Measurements from ENCODE around the gene ADGRE2. TPM values are rescaled to one million over a fixed set of nuclear protein-coding genes. Genes with fewer than 3 reads are reported as not detected.

Gene ADGRE2
- total RNA-seq, 1 experiment from 2014 or later, result 0.23 TPM

- TF ChIP-seq, protein P1, sequence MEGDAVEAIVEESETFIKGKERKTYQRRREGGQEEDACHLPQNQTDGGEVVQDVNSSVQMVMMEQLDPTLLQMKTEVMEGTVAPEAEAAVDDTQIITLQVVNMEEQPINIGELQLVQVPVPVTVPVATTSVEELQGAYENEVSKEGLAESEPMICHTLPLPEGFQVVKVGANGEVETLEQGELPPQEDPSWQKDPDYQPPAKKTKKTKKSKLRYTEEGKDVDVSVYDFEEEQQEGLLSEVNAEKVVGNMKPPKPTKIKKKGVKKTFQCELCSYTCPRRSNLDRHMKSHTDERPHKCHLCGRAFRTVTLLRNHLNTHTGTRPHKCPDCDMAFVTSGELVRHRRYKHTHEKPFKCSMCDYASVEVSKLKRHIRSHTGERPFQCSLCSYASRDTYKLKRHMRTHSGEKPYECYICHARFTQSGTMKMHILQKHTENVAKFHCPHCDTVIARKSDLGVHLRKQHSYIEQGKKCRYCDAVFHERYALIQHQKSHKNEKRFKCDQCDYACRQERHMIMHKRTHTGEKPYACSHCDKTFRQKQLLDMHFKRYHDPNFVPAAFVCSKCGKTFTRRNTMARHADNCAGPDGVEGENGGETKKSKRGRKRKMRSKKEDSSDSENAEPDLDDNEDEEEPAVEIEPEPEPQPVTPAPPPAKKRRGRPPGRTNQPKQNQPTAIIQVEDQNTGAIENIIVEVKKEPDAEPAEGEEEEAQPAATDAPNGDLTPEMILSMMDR (IDR thresholded peaks at IDR 0.05; ENCODE audit: insufficient read depth in 1 of 2, low read depth in 1 of 2, low read length in 1 of 2, severe bottlenecking in 1 of 2, unreplicated experiment in 1 of 2), result no peak
- ChIA-PET CTCF (no interaction called here), POLR2A (interaction anchor here (0.7 kb wide), 1 partner anchor 64 kb away, joined by 6 read pairs; no protein-coding TSS in a partner anchor)
- Mint-ChIP-seq H3K27ac (ENCODE audit: unreplicated experiment) (no peak overlapping the region), H3K36me3 (ENCODE audit: insufficient read depth, unreplicated experiment) (no peaks in the 10 kb centered on the region), H3K9me3 (ENCODE audit: unreplicated experiment) (no peaks in the 10 kb centered on the region), H3K4me3 (ENCODE audit: unreplicated experiment) (no peak overlapping the region), H3K27me3 (ENCODE audit: insufficient read depth, unreplicated experiment) (no peaks in the 10 kb centered on the region), H3K4me1 (ENCODE audit: low read depth, unreplicated experiment) (no peaks in the 10 kb centered on the region)
- H3K36me3 ChIP-seq (ENCODE audit: control insufficient read depth, insufficient read depth, low read length), result no peaks in the 10 kb centered on the region
- intact Hi-C loops (cut with micrococcal nuclease; ENCODE audit: unreplicated experiment), result no loop called here
- no peaks in the 10 kb centered on the region for H3K9me3 ChIP-seq
- H3K4me1 ChIP-seq, result no peaks in the 10 kb centered on the region
- DNase-seq, result no peak
- no TSS peak for BruUV-seq (replicated peaks)
- H3K27me3 ChIP-seq (replicated peaks; ENCODE audit: control insufficient read depth, insufficient read depth, low read length), result no peaks in the 10 kb centered on the region
- no peak overlapping the region for H3K4me3 ChIP-seq (ENCODE audit: low read depth, low read length)
Measured at GRCh38 chr19:14694641-14695266, 83.6 kb downstream of the ADGRE2 start.

DNA sequence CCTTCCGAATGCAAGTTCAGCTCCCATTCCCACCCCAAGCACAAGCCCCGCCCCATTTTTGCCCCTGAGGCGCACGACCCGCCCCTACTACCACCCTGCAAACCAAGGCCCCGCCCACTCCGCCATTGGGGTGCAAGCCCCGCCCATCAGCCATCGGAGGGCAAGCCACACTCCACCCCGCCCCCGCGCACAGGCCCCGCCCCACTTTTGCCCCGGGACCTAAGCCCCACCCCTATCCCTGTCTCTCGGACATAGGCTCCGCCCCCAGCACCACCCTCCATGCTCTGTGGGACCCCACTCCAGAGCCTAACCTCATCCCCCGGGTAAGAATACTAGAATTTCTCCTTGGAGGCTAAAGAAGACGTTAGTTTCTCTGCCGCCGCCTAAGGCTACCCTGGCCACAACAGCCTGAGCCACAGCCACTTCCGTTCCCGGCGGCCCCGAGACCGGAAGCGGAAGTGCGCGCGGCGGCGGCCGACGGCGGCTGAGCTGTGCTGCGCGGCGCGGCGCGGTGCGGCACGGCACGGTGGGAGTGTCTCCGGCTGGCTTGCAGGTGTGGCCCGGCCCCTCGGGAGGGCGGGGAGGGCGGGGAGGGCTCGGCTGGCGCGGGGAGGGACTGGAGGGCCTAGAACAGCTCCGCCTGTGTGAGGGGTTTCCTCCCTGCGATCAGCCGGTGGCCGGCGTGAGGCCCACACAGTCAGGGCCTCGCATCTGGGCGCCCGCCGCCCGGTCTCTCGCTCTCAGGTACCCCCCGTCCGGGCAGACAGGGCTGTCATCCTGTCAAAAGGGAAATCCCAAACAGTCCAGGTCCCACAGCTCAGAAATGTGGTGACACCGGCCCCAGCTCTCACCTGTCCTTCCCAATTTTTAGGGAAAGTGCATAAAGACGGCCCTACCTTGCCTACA is 88.5 kb downstream of the ADGRE2 start, which contains the start of gene ZNF333:
TSS of gene ZNF333 (plus strand) at position 451 of the 906 bp plus-strand sequence. CDS start 3,444 bp downstream, outside the sequence.
- no TSS peak for BruUV-seq (replicated peaks)
- no peaks in the 10 kb centered on the region for H3K27me3 ChIP-seq (replicated peaks; ENCODE audit: control insufficient read depth, insufficient read depth, low read length)

More for the DNA sequence above, 88.5 kb downstream of the ADGRE2 start, which contains the start of gene ZNF333:
- Mint-ChIP-seq H3K27ac (ENCODE audit: unreplicated experiment) (peak within 1 kb of the TSS; percentile 97), H3K4me3 (ENCODE audit: unreplicated experiment) (peak within 1 kb of the TSS; percentile 86), H3K27me3 (ENCODE audit: insufficient read depth, unreplicated experiment) (no peaks in the 10 kb centered on the region), H3K36me3 (ENCODE audit: insufficient read depth, unreplicated experiment) (no peaks in the 10 kb centered on the region), H3K9me3 (ENCODE audit: unreplicated experiment) (no peaks in the 10 kb centered on the region), H3K4me1 (ENCODE audit: low read depth, unreplicated experiment) (no peaks in the 10 kb centered on the region)
- DNase-seq, result peak; percentile 94 to 95
- CTCF ChIA-PET, result interaction anchor here (2.1 kb wide), 1 partner anchor 116 kb away, joined by 8 read pairs; no protein-coding TSS in a partner anchor
- peak within 1 kb of the TSS; percentile 78 for H3K4me3 ChIP-seq (ENCODE audit: low read depth, low read length)
- H3K36me3 ChIP-seq (ENCODE audit: control insufficient read depth, insufficient read depth, low read length), result no peaks in the 10 kb centered on the region
- TF ChIP-seq, protein P1 (IDR thresholded peaks at IDR 0.05; ENCODE audit: insufficient read depth in 1 of 2, low read depth in 1 of 2, low read length in 1 of 2, severe bottlenecking in 1 of 2, unreplicated experiment in 1 of 2), result no peak
- no peaks in the 10 kb centered on the region for H3K9me3 ChIP-seq
- intact Hi-C loops (cut with micrococcal nuclease; ENCODE audit: unreplicated experiment), result no loop called here
- POLR2A ChIA-PET, result interaction anchor here (0.6 to 1.0 kb wide), 4 partner anchors 119 to 600 kb away, joined by 3 to 6 read pairs (median 4); no protein-coding TSS in a partner anchor
- H3K4me1 ChIP-seq, result peaks cover 4% of the 10 kb centered on the region; the same call in 1 of the 2 replicates
